Epidermal melanocyte (primary cell): ENCODE results near the gene ATP6V1E1.

ENCODE experiments used
- DNase-seq: peaks from one replicate; pipeline ENCODE4 v3.0.0; 2011; ENCODE audit warnings: low spot score; ENCODE audit not compliant: insufficient read length

Gene ATP6V1E1

DNA sequence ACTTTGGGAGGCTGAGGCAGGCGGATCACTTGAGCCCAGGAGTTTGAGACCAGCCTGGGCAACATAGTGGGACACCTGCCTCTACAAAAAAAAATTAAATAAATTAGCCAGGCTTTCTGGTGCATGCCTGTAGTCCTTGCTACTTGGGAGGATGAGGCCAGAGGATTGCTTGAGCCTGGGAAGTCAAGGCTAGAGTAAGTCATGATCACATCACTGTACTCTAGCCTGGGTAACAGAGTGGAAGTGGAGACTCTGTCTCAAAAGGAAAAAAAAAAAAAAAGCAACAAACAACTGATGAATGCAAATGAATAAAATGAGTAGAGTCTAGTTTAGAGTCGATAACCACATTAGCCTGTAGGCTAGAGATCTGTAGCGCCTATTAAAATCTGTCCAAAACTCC lies 6.1 kb upstream of the ATP6V1E1 start:
- no peak for DNase-seq

DNA sequence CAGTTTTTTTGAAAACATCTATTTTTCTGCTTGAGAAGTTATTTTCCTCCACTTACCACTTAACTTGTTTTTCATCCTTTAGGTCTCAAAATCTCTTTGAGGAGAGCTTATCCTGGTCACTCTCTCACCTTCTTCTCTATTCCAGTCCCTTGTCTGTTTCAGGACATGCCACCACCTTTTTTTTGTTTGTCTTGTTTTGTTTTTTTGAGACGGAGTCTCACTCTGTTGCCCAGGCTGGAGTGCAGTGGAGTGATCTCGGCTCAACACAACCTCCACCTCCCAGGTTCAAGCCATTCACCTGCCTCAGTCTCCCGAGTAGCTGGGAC lies 5.4 kb upstream of the ATP6V1E1 start:
- no peak for DNase-seq

DNA sequence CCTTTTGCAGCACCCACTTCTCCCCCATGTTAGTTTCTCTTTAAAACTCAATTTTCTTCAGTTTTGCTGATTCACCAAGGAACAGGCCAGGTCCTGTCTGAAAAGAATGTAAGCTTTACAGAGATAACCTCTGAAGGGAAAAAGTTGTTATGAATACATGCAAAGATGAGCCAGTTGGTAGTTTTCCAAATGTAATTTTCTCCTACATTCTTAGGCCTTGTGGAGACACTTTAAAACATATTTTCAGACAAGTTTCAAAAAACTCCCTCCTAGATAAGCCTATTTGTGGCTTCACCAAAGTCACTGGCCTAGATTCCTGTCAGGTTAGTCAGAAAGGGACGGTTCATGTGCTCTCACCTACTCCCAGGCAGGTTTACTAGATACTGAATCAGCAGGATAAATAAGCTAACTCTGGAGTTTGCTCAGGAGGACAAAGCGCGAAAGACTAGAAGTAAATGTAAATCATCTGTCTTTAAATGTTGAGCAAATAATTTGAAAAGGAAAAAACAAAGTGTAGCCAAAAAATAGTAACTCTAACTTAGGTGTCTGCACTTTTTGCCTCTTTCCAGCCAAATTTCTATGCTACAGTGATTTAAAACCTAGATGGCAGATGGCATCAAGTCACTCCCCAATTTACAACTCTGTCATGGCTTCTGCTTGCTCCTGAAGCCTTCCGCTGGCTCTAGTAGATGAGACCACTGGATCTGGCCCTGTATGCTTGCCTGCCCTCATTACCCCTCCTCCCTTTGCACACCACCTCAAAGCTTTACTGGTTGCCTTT lies 4.9 kb upstream of the ATP6V1E1 start:
- no peak for DNase-seq

DNA sequence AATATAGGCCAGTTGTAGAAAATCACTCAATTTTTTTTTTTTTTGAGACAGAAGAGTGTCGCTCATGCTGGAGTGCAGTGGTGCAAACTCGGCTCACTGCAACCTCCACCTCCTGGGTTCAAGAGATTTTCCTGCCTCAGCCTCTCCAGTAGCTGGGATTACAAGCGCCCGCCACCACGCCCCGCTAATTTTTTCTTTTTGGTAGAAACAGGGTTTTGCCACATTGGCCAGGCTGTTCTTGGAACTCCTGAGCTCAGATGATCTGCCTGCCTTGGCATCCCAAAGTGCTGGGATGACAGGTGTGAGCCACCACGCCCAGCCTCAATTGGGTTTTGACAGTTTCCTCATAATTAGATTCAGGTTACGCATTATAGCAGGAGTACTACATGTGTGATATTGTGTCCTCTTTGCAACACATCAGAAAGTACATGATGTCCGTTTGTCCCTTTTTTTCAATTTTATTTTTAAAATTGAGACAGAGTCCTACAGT lies 2.6 kb upstream of the ATP6V1E1 start:
- DNase-seq = no peak

GRCh38 chr22:17629641-17630040 lies 1.1 kb upstream of the ATP6V1E1 start:
- no peak for DNase-seq

- no peak for DNase-seq
These were observed 582 bp upstream of the ATP6V1E1 start for GRCh38 chr22:17629173-17629489.

GRCh38 chr22:17627961-17628405 lies 566 bp downstream of the ATP6V1E1 start:
- no peak for DNase-seq

DNA sequence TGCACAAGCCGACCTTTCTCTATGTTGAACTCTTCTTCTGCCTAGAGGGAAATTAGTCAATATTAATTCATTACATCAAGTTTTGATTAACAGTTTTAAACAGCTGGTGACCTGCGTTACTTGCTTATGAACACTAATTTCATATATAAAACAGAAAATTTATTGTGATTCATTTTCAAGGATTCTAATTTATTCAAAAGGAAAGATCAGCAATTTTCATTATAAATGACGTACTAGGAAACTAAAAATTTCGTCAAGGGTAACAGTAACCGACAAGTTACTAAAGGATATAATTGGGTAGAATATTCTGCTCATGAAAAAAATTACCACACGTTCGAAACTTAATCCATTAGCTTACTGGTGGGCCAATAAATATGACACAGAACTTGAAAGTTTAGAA lies 15.3 kb downstream of the ATP6V1E1 start:
- no peak for DNase-seq

DNA sequence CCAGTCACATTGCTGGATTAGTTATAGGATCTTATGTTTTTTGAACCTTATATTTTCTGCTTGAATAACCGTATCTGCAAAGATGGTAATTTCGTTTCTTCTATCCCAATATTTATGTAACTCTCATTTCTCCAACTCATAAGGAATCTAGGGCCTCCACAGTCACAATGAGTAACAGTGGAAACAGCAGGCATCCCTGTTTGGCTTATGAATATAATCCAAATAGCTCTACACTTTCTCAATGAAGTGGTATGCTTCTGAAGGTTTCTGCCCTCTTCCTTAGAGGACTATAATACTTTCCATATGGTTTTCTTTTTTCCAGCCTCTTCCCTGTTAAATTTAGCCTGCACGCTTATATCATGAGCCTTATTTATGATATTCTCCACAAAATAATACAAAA lies 16.5 kb downstream of the ATP6V1E1 start:
- no peak for DNase-seq

GRCh38 chr22:17607891-17608521 lies 20.5 kb downstream of the ATP6V1E1 start:
- DNase-seq = no peak

DNA sequence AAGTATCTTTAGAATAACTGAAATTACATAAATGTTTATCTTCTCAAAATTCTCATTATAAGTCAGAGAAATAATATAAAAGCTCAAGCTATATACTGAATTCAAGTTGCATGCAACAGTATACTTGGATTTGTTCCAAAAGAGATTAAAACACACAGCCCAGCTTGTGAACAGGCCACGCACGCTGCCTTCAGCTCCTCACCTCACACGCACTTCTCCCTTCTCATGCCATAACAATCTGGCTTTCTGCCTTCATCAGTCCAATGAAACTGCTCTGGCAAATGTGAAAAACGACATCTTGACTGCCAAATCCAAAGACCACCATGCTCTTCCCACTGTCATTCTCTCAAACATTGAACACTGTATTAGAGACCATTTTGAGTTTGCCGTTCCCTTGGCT lies 22.1 kb downstream of the ATP6V1E1 start:
- DNase-seq = no peak

DNA sequence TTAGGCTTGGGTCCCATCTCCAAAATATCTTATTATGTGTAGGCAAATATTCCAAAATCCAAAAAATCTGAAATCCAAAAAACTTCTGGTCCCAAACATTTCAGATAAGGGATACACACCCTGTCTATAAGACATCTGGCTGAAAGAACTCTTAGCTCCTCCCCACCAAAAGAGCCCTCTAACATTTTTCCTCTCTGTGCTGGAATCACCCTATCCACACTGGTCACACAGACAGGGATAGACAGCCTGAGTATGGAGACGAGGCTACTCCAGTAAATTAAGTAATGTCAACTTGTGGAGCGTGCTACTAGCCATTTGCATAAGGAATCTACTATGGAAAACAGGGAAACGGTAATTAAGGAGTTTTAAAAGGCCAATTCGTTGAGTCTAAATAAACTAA lies 24.9 kb downstream of the ATP6V1E1 start:
- DNase-seq = no peak

DNA sequence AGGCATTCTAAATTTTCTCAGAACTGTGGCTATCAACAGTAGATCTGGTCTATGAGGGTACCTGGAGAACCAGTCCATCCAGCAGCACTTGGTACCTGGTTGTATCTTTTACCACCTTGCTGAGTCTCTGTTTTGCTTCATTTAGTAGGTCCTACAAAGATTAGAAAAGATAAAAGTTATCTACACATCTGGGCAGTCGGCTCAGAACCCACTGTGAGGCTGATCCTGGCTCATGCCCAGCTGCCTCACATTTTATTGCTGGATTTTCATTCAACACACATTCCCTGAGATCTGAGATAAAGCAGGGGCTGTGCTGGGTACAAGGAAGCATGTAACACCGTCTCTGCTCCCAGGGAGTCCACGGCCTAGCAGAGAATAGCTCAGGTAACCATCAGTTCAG lies 27.5 kb downstream of the ATP6V1E1 start:
- DNase-seq = no peak

DNA sequence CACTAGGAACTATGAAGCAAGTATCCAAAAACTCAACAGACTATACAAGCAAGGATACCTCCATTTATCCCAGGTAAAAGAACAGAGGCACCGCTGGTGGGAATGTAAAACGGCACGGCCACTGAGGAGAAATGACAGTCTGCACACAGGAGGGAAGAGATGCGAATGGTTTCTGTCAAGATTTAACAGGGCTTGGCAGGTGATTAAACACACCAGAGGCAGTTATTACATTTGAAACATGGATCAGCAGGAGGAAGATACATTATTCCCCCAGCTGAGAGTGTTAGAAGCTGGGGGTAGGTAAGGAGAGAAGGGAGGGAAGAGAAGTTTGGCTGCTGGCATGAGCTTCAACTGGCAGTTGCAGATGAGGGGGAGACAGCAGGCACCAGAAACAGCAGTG lies 30.2 kb downstream of the ATP6V1E1 start:
- no peak for DNase-seq

DNA sequence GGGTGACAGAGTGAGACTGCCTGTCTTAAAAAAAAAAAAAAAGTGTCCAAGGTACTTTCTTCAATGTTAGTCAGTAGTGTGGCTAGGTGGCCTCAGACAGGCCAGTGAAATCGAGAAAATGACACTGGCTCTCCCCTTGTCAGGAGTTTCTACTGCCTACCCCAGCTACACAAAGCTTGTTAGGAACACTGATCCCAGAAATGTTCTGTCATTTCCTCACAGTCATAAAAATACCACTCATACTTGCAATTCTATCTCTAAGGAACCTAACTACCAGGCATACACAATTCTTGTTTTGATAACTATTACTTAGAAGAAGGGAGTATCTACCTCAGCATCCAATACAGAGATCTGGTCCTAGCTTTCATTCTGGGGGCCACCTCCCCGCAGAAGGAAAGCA lies 31.3 kb downstream of the ATP6V1E1 start:
- no peak for DNase-seq

- no peak for DNase-seq
These were observed 32.3 kb downstream of the ATP6V1E1 start for GRCh38 chr22:17596226-17596625.

GRCh38 chr22:17592201-17592600 lies 36.3 kb downstream of the ATP6V1E1 start:
- no peak for DNase-seq

DNA sequence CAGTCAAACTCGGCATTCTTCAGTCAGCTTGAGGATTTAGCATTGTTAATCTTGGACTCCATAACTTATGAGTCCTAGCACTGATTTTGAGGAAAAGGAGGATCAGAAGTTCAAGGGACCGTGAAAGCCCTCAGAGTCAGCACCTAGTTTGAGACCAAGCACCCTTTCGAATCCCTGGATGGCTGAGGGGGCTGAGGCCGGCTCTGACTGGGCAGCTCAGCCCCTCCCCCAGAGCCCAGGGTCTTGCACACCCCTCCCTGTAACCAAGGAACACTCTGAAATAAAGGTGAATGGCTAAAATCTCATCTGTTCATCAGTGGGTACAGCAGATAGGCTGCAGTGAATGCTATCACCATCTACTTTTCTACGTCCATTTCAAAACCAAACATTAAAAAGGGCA lies 38.0 kb downstream of the ATP6V1E1 start:
- no peak for DNase-seq

DNA sequence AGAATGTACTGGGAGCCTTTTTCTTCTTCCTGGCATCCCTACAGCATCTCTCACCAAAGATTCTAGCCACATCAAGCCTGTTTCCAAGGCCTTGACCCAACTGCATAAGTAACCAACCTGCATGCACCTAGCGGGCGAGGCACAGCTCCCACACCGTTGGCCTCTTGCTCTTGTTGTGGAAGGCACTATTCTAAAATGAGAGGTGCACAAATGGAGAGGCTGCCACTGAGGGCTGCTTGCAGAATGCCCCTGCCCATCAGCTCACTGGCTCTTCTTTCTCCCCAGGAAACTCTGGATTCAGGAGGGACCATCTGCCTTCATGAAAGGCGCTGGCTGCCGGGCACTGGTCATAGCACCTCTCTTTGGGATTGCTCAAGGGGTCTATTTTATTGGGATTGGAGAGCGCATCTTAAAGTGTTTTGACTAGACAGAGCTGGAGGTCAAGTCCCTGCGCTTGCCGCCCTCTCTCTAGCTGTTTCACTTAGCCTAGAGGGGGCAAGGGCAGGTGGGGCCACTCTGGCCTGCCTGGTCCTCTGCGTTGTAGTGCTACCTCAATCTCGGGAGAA lies 38.7 kb downstream of the ATP6V1E1 start:
- DNase-seq = no peak

- no peak for DNase-seq
These were observed 39.9 kb downstream of the ATP6V1E1 start for GRCh38 chr22:17588606-17589005.

DNA sequence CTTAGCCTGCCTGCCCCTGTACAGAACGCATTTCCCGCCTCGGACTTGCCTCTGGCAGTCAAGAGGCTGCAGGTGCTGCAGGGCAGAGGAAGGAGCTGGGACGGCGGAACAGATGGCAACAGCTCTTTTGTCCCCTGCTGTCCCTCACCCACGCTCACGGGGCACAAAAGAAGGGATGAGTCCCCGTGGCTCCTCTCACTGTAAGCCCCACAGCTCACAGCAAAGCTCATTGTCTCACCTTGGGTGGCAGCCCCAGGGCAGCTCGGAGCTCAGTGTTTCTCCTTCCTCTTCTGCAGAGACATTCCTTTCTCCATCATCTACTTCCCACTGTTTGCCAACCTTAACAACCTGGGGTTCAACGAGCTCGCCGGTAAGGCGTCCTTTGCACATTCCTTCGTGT lies 40.9 kb downstream of the ATP6V1E1 start:
- no peak for DNase-seq

GRCh38 chr22:17586831-17587440 lies 41.6 kb downstream of the ATP6V1E1 start:
- DNase-seq = no peak

- DNase-seq = no peak
These were observed 45.4 kb downstream of the ATP6V1E1 start for GRCh38 chr22:17583151-17583550.
